Stomach (tissue), 9 donors: ENCODE results near the gene EVPLL. TPM values are rescaled to one million over a fixed set of nuclear protein-coding genes. Genes with fewer than 3 reads are reported as not detected.
"Not testable (repeated sequence)": the region's sequence is repeated elsewhere in the genome, so short reads cannot be mapped to it uniquely, and the experiment has no call there.

Source experiments
- DNase-seq, 2 donors: peaks; one replicate each; pipeline versions ENCODE4 v3.0.0 to v3.0.0-alpha.2; 2013 to 2019
- H3K27ac ChIP-seq, 5 donors: fragments of 200-600 bp in 4 of 5; sonication (generic) in 4 of 5; one replicate each; pipeline ENCODE4 v1.5.1; 2013 to 2019; ENCODE audit warnings: mild to moderate bottlenecking in 1 of 5, moderate library complexity in 1 of 5
- H3K27me3 ChIP-seq, 3 donors: fragments of 200-600 bp; sonication (generic); one replicate each; pipeline ENCODE4 v1.5.1; 2017 to 2019; ENCODE audit warnings: mixed run types in 1 of 3
- H3K36me3 ChIP-seq, 4 donors: fragments of 200-600 bp; sonication (generic); 1 replicate in 3 of 4; 2 replicates in 1 of 4; pipeline ENCODE4 v1.5.1; 2016 to 2019
- H3K4me1 ChIP-seq, 4 donors: fragments of 200-600 bp; sonication (generic); one replicate each; pipeline ENCODE4 v1.5.1; 2016 to 2019
- H3K4me3 ChIP-seq, 4 donors: fragments of 200-600 bp; sonication (generic) in 3 of 4; one replicate each; pipeline ENCODE4 v1.5.1; 2016 to 2019; ENCODE audit warnings: mild to moderate bottlenecking in 1 of 4
- H3K9me3 ChIP-seq, 4 donors: fragments of 200-600 bp; sonication (generic); one replicate each; pipeline ENCODE4 v1.5.1; 2016 to 2019
- CTCF ChIP-seq, 7 experiments: fragments of 450-650 bp in 4 of 7; fragments of 200-600 bp in 3 of 7; sonication (generic) in 3 of 7; IDR thresholded peaks; one replicate each; pipeline ENCODE4 v1.5.1; 2016 to 2019; ENCODE audit warnings: antibody characterized with exemption in 7 of 7, control low read depth in 2 of 7, mild to moderate bottlenecking in 1 of 7
- EP300 ChIP-seq: sonication (generic); formaldehyde crosslinking; IDR thresholded peaks from one replicate; pipeline ENCODE4 v1.6.1; 2017; ENCODE audit warnings: antibody characterized with exemption
- POLR2A ChIP-seq, 4 donors: fragments of 450-650 bp; IDR thresholded peaks; one replicate each; pipeline ENCODE4 v1.6.1; 2016; ENCODE audit warnings: antibody characterized with exemption in 4 of 4, control low read depth in 2 of 4, mild to moderate bottlenecking in 1 of 4, moderate library complexity in 1 of 4
- POLR2AphosphoS5 ChIP-seq, 3 donors: sonication (generic); formaldehyde crosslinking; IDR thresholded peaks; one replicate each; pipeline ENCODE4 v1.6.1; 2016; ENCODE audit warnings: antibody characterized with exemption in 3 of 3
- WGBS, 5 donors: extraction: QIAGEN DNeasy Blood & Tissue Kit in 3 of 5; methylation state at CpG; one replicate each; pipeline versions ENCODE4 v1.1.5 to v1.1.7; 2013 to 2018; 5-methylcytosine and 5-hydroxymethylcytosine counted together
- intact Hi-C: fragments of 100-400 bp; cut with DNase I; formaldehyde crosslinking; loops from one replicate; pipeline ENCODE4 v1.15.1; 2023; ENCODE audit warnings: low total_unique reads
- polyA plus RNA-seq, 3 donors: library from polyadenylated mRNA; stranded (reverse); fragments of 200-250 nt; gene quantifications; one replicate each; pipeline ENCODE4 v1.2.3, GENCODE V29; 2013
- total RNA-seq, 5 donors: library from RNA; depleted of rRNA; stranded (reverse); fragments of >200 nt; gene quantifications; one replicate each; pipeline versions ENCODE4 v1.1.0 to v1.2.3, GENCODE V29; 2014 to 2016
- donor health status: healthy with polysubstance abuse.
- donor health status: Bipolar disorder and iron deficiency.
- donor health status: healthy.

Gene EVPLL
- total and polyA plus RNA-seq, 8 donors = 0.29 to 8.9 (median 0.45) TPM; not detected in 3

GRCh38 chr17:18381158-18381952 lies 3.8 kb downstream of the EVPLL start:
- intact Hi-C loops = no loop called here
- Histone ChIP-seq H3K9me3 (no peaks in the 10 kb centered on the region), H3K36me3 (no peaks in the 10 kb centered on the region), H3K4me3 (no peak overlapping the region), H3K27me3 (peaks cover 0 to 52% (median 13%) of the 10 kb centered on the region in 3 donors), H3K4me1 (peaks cover 0 to 18% (median 13%) of the 10 kb centered on the region in 4 donors), H3K27ac (no peak overlapping the region)
- TF ChIP-seq POLR2AphosphoS5 (IDR thresholded peaks at IDR 0.05) (no peak), POLR2A (IDR thresholded peaks at IDR 0.05) (no peak), CTCF (IDR thresholded peaks at IDR 0.05) (no peak), EP300 (no peak)
- DNase-seq = no peak
- WGBS, 5 donors = 76 to 92% (median 92%) methylated on average over 13 to 23 of the region's 23 CpGs

- peaks cover 0 to 52% (median 13%) of the 10 kb centered on the region in 3 donors for H3K27me3 ChIP-seq
- 83 to 92% (median 85%) methylated on average over 3 of the region's 3 CpGs for WGBS, 5 donors
- intact Hi-C loops = no loop called here
- no peak for TF ChIP-seq POLR2AphosphoS5 (IDR thresholded peaks at IDR 0.05)
- no peak for DNase-seq
- H3K36me3 ChIP-seq = no peaks in the 10 kb centered on the region
- H3K4me1 ChIP-seq = peaks cover 0 to 17% (median 13%) of the 10 kb centered on the region in 4 donors
- H3K27ac ChIP-seq = no peak overlapping the region
- no peaks in the 10 kb centered on the region for H3K9me3 ChIP-seq
- H3K4me3 ChIP-seq = no peak overlapping the region
Observed at GRCh38 chr17:18381953-18382245, 4.3 kb downstream of the EVPLL start.

DNA sequence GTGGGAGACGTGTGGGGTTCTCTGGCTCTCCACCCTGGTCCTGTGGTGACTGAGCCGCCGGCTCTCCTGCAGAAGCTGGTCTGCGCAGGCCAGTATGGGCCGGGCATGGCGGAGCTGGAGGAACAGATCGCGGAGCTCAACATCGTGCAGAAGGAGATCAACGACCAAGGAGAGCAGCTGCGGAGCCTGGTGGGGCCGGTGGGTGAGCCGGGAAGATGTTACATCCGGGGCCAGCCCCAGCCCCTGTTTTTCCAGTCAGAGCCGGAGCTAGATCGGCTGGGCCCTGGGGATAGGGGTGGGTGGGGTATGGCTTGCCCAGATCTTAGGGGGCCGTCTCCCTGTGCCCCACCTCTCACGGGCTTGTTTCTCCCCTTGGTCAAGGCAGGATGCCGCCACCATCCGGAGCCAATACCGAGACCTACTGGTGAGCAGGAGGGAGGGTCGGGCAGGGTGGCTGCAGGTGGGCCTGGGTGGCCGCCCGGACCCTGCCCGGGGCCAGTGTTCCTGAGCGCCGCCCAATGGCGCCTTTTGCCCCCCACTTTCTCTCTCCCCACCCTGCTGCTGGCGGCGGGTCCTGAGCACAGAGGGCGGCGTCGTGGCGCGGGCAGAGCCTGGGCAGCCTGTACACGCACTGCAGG lies 5.0 kb downstream of the EVPLL start:
- intact Hi-C loops = no loop called here
- Histone ChIP-seq H3K4me3 (no peak overlapping the region), H3K9me3 (no peaks in the 10 kb centered on the region), H3K4me1 (peaks cover 0 to 10% (median 8%) of the 10 kb centered on the region in 4 donors), H3K36me3 (no peaks in the 10 kb centered on the region), H3K27me3 (peaks cover 0 to 52% (median 13%) of the 10 kb centered on the region in 3 donors), H3K27ac (no peak overlapping the region)
- whole genome bisulfite sequencing, 5 donors = 69 to 80% (median 74%) methylated on average over 27 to 36 of the region's 36 CpGs
- DNase-seq = no peak
- no peak for TF ChIP-seq POLR2AphosphoS5 (IDR thresholded peaks at IDR 0.05)
- no peak for TF ChIP-seq POLR2A (IDR thresholded peaks at IDR 0.05)
- TF ChIP-seq CTCF (IDR thresholded peaks at IDR 0.05) = no peak
- no peak for TF ChIP-seq EP300

DNA sequence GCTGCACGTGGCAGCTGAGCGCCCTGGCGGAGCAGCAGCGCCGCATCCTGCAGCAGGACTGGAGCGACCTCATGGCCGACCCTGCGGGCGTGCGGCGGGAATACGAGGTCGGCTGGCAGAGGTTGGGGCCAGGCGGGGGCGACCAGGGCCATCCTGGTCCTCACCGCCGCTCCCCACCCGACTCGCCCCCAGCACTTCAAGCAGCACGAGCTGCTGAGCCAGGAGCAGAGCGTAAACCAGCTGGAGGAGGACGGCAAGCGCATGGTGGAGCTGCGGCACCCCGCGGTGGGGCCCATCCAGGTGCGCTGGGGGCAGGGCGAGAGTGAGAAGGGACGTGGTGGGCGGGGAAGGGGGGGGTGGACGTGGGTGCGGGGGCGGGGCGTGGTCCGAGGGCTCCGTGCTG lies 5.5 kb downstream of the EVPLL start:
- H3K27ac ChIP-seq, H3K9me3 ChIP-seq, H3K4me3 ChIP-seq, intact Hi-C loops, H3K36me3 ChIP-seq, H3K4me1 ChIP-seq: not testable (repeated sequence)
- peak in 1 of 2 donors; percentile 52 for DNase-seq
- peaks cover 0 to 52% (median 13%) of the 10 kb centered on the region in 3 donors for H3K27me3 ChIP-seq
- WGBS, 5 donors = 40 to 67% (median 54%) methylated on average over 3 to 36 of the region's 36 CpGs

DNA sequence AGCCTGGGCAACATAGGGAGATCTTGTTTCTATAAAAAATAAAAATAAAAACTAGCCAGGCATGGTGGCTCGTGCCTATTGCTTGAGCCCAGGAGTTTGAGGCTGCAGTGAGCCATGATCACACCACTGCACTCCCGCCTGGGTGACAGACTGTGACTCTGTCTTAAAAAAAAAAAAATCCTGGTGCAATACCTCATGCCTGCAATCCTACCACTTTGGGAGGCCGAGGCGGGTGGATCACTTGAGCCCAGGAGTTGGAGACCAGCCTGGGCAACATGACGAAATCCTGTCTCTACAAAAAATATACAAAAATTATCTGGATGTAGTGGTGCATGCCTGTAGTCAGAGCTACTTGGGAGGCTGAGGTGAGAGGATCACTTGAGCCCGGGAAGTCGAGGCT lies 6.7 kb downstream of the EVPLL start:
- peaks cover 0 to 51% (median 13%) of the 10 kb centered on the region in 3 donors for H3K27me3 ChIP-seq
- H3K9me3 ChIP-seq, DNase-seq, H3K27ac ChIP-seq, H3K4me1 ChIP-seq, H3K36me3 ChIP-seq, H3K4me3 ChIP-seq, intact Hi-C loops: not testable (repeated sequence)
- WGBS, 5 donors = 83 to 94% (median 93%) methylated on average over 7 of the region's 7 CpGs

DNA sequence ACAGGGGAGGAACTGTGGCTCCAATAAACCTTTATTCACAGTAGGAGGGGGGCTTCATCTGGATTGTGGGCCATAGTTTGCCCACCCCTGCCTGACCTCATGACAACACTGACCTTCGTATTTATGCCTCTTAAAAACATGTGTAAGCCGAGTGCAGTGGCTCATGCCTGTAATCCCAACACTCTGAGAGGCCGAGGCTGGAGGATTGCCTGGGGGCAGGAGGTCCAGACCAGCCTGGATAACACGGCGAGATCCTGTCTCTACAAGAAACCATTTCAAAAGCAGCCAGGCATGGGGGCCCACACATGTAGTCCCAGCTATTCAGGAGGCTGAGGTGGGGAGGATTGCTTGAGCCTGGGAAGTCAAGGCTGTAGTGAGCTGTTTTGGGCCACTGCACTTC lies 10.0 kb downstream of the EVPLL start:
- DNase-seq, H3K27ac ChIP-seq, H3K4me3 ChIP-seq, H3K36me3 ChIP-seq, H3K9me3 ChIP-seq, H3K4me1 ChIP-seq, intact Hi-C loops: not testable (repeated sequence)
- H3K27me3 ChIP-seq = peaks cover 0 to 18% (median 8%) of the 10 kb centered on the region in 3 donors
- 72 to 91% (median 86%) methylated on average over 5 of the region's 5 CpGs for WGBS, 5 donors

DNA sequence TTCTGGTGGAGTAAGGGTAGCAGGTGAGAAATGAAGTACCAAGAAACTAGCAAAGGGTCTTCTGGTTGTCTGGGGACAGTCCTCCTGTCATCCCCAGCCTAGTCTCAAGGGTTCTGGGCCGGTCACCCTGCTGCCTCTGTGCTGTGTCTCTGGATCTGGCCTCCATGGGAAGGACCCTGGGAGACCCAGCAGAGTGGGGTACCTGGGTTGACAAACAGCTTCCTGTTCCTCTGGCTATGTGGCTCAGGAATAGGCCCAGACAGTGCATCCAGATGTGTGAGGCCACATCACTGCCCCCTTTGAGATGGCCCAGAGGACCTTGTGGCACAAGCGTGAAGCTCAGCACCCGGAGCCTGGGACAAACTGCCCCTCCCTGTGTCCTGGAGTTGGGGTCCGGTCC lies 10.7 kb downstream of the EVPLL start:
- H3K9me3 ChIP-seq, H3K4me3 ChIP-seq, H3K36me3 ChIP-seq, H3K27ac ChIP-seq, H3K4me1 ChIP-seq, DNase-seq, intact Hi-C loops: not testable (repeated sequence)
- H3K27me3 ChIP-seq = peaks cover 0 to 11% (median 1%) of the 10 kb centered on the region in 3 donors
- WGBS, 5 donors = 87 to 97% (median 91%) methylated on average over 4 of the region's 4 CpGs; no CpG with 5 or more reads in 1 of the 5 donors

DNA sequence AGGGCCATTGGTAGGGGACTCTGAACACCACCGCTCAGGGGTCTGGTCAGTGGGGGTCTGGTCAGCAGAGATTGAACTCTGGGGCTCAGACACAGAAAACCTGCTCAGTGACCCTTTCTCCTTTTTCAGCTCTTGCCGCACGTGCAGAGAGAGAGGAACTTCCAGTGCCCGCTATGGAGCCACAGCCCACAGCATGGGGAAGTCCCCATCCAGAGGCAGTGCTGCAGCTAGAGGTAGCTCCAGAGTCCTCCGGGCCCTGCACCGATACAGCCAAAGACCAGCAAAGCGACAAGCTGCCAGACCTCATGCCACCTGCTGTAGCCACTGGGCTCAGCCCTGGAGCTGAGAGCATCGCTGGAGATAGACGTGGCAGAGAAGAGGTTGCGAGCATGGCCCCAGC lies 11.2 kb downstream of the EVPLL start:
- DNase-seq, H3K9me3 ChIP-seq, H3K36me3 ChIP-seq, H3K4me3 ChIP-seq, H3K4me1 ChIP-seq, H3K27me3 ChIP-seq, H3K27ac ChIP-seq, intact Hi-C loops: not testable (repeated sequence)
- 31 to 100% (median 82%) methylated on average over 1 to 4 of the region's 10 CpGs for WGBS, 5 donors

DNA sequence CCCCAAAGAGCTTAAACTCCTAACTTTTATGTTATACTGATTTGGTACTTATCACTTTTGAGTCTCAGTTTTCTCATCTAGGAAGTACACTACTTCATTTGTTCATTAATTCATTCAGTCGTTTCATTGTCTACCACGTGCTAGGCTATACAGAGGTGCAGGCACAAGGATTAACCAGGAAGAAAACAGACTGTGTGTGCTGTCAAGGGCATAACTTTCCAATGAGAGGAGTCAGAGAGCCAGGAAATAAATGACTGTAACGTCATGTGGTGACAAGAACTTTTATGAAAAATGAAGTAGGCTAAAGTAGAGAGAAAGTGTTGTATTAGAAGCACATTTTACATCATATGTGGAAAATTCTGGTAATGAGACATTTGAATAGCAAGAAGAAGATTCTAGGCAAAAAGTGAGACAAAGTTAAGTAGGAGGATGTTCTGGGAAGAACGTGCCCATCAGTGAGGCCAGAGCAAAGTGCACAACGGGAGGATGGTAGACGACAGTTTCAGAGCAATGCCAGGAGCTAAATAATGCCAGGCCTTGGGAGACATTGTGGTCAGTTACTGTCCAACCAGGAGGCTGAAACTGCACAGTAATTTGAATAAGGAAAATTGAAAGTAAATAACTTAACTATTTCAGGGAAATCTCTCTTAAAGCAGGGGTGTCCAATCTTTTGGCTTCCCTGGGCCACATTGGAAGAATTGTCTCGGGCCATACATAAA lies 24.5 kb downstream of the EVPLL start:
- H3K4me3 ChIP-seq, H3K27ac ChIP-seq, H3K9me3 ChIP-seq, DNase-seq, H3K36me3 ChIP-seq, H3K4me1 ChIP-seq, H3K27me3 ChIP-seq, intact Hi-C loops: not testable (repeated sequence)
- 47 to 56% (median 53%) methylated on average over 4 to 7 of the region's 7 CpGs for WGBS, 5 donors
